Suprapubic skin (tissue), 4 donors: Measurements from ENCODE around the gene ST13. TPM values are rescaled to one million over a fixed set of nuclear protein-coding genes. Genes with fewer than 3 reads are reported as not detected.
"Not testable (repeated sequence)": the region's sequence is repeated elsewhere in the genome, so short reads cannot be mapped to it uniquely, and the experiment has no call there.

Experiments used
- DNase-seq, 2 donors: peaks; one replicate each; pipeline ENCODE4 v3.0.0-alpha.2; 2019; ENCODE audit warnings: low spot score in 2 of 2
- H3K27ac ChIP-seq: fragments of 200-600 bp; sonication (generic); one replicate; pipeline ENCODE4 v1.5.1; 2019
- H3K27me3 ChIP-seq: fragments of 200-600 bp; sonication (generic); one replicate; pipeline ENCODE4 v1.5.1; 2019
- H3K36me3 ChIP-seq: fragments of 200-600 bp; sonication (generic); one replicate; pipeline ENCODE4 v1.5.1; 2019
- H3K4me1 ChIP-seq: fragments of 200-600 bp; sonication (generic); one replicate; pipeline ENCODE4 v1.5.1; 2019
- H3K4me3 ChIP-seq: fragments of 200-600 bp; sonication (generic); one replicate; pipeline ENCODE4 v1.5.1; 2019; ENCODE audit warnings: mild to moderate bottlenecking
- H3K9me3 ChIP-seq: fragments of 200-600 bp; sonication (generic); one replicate; pipeline ENCODE4 v1.5.1; 2019
- CTCF ChIP-seq, 2 donors: fragments of 200-600 bp in 1 of 2; fragments of 450-650 bp in 1 of 2; sonication (generic) in 1 of 2; IDR thresholded peaks; one replicate each; pipeline ENCODE4 v1.5.1; 2016 to 2019; ENCODE audit warnings: antibody characterized with exemption in 2 of 2, mild to moderate bottlenecking in 1 of 2, moderate library complexity in 1 of 2
- EP300 ChIP-seq: sonication (generic); formaldehyde crosslinking; IDR thresholded peaks from one replicate; pipeline ENCODE4 v1.6.1; 2017; ENCODE audit warnings: antibody characterized with exemption
- POLR2A ChIP-seq, 2 donors: fragments of 450-650 bp; IDR thresholded peaks; one replicate each; pipeline ENCODE4 v1.6.1; 2017; ENCODE audit warnings: antibody characterized with exemption in 2 of 2, mild to moderate bottlenecking in 2 of 2, moderate library complexity in 2 of 2
- POLR2AphosphoS5 ChIP-seq, 3 donors: sonication (generic); formaldehyde crosslinking; IDR thresholded peaks; one replicate each; pipeline ENCODE4 v1.6.1; 2017; ENCODE audit warnings: antibody characterized with exemption in 3 of 3
- WGBS: methylation state at CpG from one replicate; pipeline ENCODE4 v1.1.5; 2018; 5-methylcytosine and 5-hydroxymethylcytosine counted together
- total RNA-seq, 4 donors: library from RNA; depleted of rRNA; stranded (reverse); fragments of >200 nt; gene quantifications; one replicate each; pipeline ENCODE4 v1.1.0, GENCODE V29; 2016

ST13 gene
- total RNA-seq, 4 donors from 2014 or later: 104 to 117 (median 115) TPM

- Histone ChIP-seq H3K27me3 (no peaks in the 10 kb centered on the region), H3K4me1 (peaks cover 55% of the 10 kb centered on the region), H3K9me3 (no peaks in the 10 kb centered on the region), H3K4me3 (peak overlapping the region; percentile 88), H3K27ac (peak overlapping the region; percentile 97), H3K36me3 (no peaks in the 10 kb centered on the region)
- no peak for TF ChIP-seq EP300
- TF ChIP-seq POLR2A (IDR thresholded peaks at IDR 0.05): no peak
- peak in 1 of 3 donors; percentile 9 for TF ChIP-seq POLR2AphosphoS5 (IDR thresholded peaks at IDR 0.05)
- TF ChIP-seq CTCF (IDR thresholded peaks at IDR 0.05): no peak
- peak in 1 of 2 donors; percentile 78 for DNase-seq
- under 1% methylated on average over 21 of the region's 29 CpGs for WGBS
Measured at GRCh38 chr22:40855979-40856512, 393 bp downstream of the ST13 start.

- Histone ChIP-seq H3K27ac (peak overlapping the region; percentile 97), H3K4me3 (peak overlapping the region; percentile 88), H3K36me3 (peaks cover under 1% of the 10 kb centered on the region), H3K9me3 (no peaks in the 10 kb centered on the region), H3K27me3 (no peaks in the 10 kb centered on the region), H3K4me1 (peaks cover 55% of the 10 kb centered on the region)
- WGBS: 21% methylated on average over 20 of the region's 20 CpGs
- peak in 1 of 2 donors; percentile 61 for DNase-seq
- no peak for TF ChIP-seq CTCF (IDR thresholded peaks at IDR 0.05)
- no peak for TF ChIP-seq EP300
- no peak for TF ChIP-seq POLR2AphosphoS5 (IDR thresholded peaks at IDR 0.05)
- no peak for TF ChIP-seq POLR2A (IDR thresholded peaks at IDR 0.05)
Measured at GRCh38 chr22:40855071-40855978, 1.1 kb downstream of the ST13 start.

- peaks cover 54% of the 10 kb centered on the region for H3K4me1 ChIP-seq
- H3K36me3 ChIP-seq: peaks cover 12% of the 10 kb centered on the region
- H3K27me3 ChIP-seq: no peaks in the 10 kb centered on the region
- no peaks in the 10 kb centered on the region for H3K9me3 ChIP-seq
- WGBS: 32% methylated on average over 3 of the region's 3 CpGs
- peak overlapping the region; percentile 88 for H3K4me3 ChIP-seq
- TF ChIP-seq POLR2AphosphoS5 (IDR thresholded peaks at IDR 0.05): no peak
- no peak for TF ChIP-seq EP300
- TF ChIP-seq POLR2A (IDR thresholded peaks at IDR 0.05): no peak
- no peak for TF ChIP-seq CTCF (IDR thresholded peaks at IDR 0.05)
- peak overlapping the region; percentile 97 for H3K27ac ChIP-seq
- DNase-seq: no peak
Measured at GRCh38 chr22:40853961-40854360, 2.5 kb downstream of the ST13 start.

GRCh38 chr22:40853333-40853732, 3.1 kb downstream of the ST13 start:
- no peak for TF ChIP-seq POLR2A (IDR thresholded peaks at IDR 0.05)
- H3K9me3 ChIP-seq: no peaks in the 10 kb centered on the region
- peaks cover 48% of the 10 kb centered on the region for H3K4me1 ChIP-seq
- H3K4me3 ChIP-seq: peak overlapping the region; percentile 88
- WGBS: 59% methylated on average over 1 of the region's 1 CpG
- no peaks in the 10 kb centered on the region for H3K27me3 ChIP-seq
- peaks cover 19% of the 10 kb centered on the region for H3K36me3 ChIP-seq
- no peak for DNase-seq
- no peak overlapping the region for H3K27ac ChIP-seq

- not testable (repeated sequence) for DNase-seq, H3K27ac ChIP-seq, H3K27me3 ChIP-seq, H3K4me1 ChIP-seq, H3K4me3 ChIP-seq, H3K9me3 ChIP-seq
- peaks cover 92% of the 10 kb centered on the region for H3K36me3 ChIP-seq
- WGBS: 93% methylated on average over 11 of the region's 11 CpGs
Measured at GRCh38 chr22:40845816-40846215, 10.6 kb downstream of the ST13 start.

GRCh38 chr22:40844951-40845350, 11.5 kb downstream of the ST13 start:
- DNase-seq: no peak
- H3K27me3 ChIP-seq: no peaks in the 10 kb centered on the region
- TF ChIP-seq EP300 (no peak), CTCF (IDR thresholded peaks at IDR 0.05) (no peak), POLR2AphosphoS5 (IDR thresholded peaks at IDR 0.05) (no peak), POLR2A (IDR thresholded peaks at IDR 0.05) (no peak)
- no peaks in the 10 kb centered on the region for H3K4me1 ChIP-seq
- 95% methylated on average over 3 of the region's 3 CpGs for WGBS
- no peak overlapping the region for H3K4me3 ChIP-seq
- peaks cover 96% of the 10 kb centered on the region for H3K36me3 ChIP-seq
- H3K27ac ChIP-seq: no peak overlapping the region
- H3K9me3 ChIP-seq: no peaks in the 10 kb centered on the region
